DOHH2 (cell line): ENCODE data around the gene MRTFB.

Experiments
- H3F3A ChIP-seq: fragments of 200-600 bp; sonication (generic), shearing (Covaris generic); 2 replicates; pipeline ENCODE4 v1.6.0; 2016; ENCODE audit warnings: antibody characterized with exemption, mild to moderate bottlenecking; ENCODE audit not compliant: control insufficient read depth, insufficient read depth
- H3K27ac ChIP-seq: fragments of 200-600 bp; sonication (generic); 2 replicates; pipeline ENCODE4 v1.5.1; 2014; ENCODE audit warnings: low read depth, mild to moderate bottlenecking, low read length, moderate library complexity
- H3K27me3 ChIP-seq: fragments of 200-600 bp; sonication (generic); 2 replicates; pipeline ENCODE4 v1.6.1; 2014; ENCODE audit warnings: mild to moderate bottlenecking, low read length, mixed read lengths; ENCODE audit not compliant: control insufficient read depth
- H3K36me3 ChIP-seq: fragments of 200-600 bp; sonication (generic); 2 replicates; pipeline ENCODE4 v1.6.1; 2014; ENCODE audit warnings: mild to moderate bottlenecking, low read length, moderate library complexity, mixed read lengths; ENCODE audit not compliant: control insufficient read depth
- H3K4me1 ChIP-seq: fragments of 200-600 bp; sonication (generic); 2 replicates; pipeline ENCODE4 v1.6.1; 2014; ENCODE audit warnings: mild to moderate bottlenecking, low read length, mixed read lengths; ENCODE audit not compliant: control insufficient read depth
- H3K4me2 ChIP-seq: fragments of 200-600 bp; sonication (generic); 2 replicates; pipeline ENCODE4 v1.6.0; 2014; ENCODE audit warnings: mild to moderate bottlenecking, low read length, moderate library complexity
- H3K4me3 ChIP-seq: fragments of 200-600 bp; sonication (generic); 2 replicates; pipeline ENCODE4 v1.5.1; 2014; ENCODE audit warnings: mild to moderate bottlenecking, low read length, mixed read lengths
- H3K79me2 ChIP-seq: fragments of 200-600 bp; sonication (generic); 2 replicates; pipeline ENCODE4 v1.6.1; 2014; ENCODE audit warnings: mild to moderate bottlenecking, low read length, mixed read lengths; ENCODE audit not compliant: control insufficient read depth
- H3K9me2 ChIP-seq: fragments of 200-600 bp; sonication (generic); replicated peaks from 2 replicates; pipeline ENCODE4 v1.6.1; 2014; ENCODE audit warnings: mild to moderate bottlenecking, low read length, mixed read lengths; ENCODE audit not compliant: control insufficient read depth
- H3K9me3 ChIP-seq: fragments of 200-600 bp; sonication (generic); 2 replicates; pipeline ENCODE4 v1.6.1; 2014; ENCODE audit warnings: antibody characterized with exemption, low read length, mixed read lengths; ENCODE audit not compliant: control insufficient read depth, insufficient read depth
- H4K20me1 ChIP-seq: fragments of 200-600 bp; sonication (generic); 2 replicates; pipeline ENCODE4 v1.6.0; 2014; ENCODE audit warnings: low read depth, mild to moderate bottlenecking, antibody characterized with exemption, low read length, moderate library complexity; ENCODE audit not compliant: control insufficient read depth, insufficient read depth
- EZH2phosphoT487 ChIP-seq: fragments of 200-600 bp; sonication (generic); IDR thresholded peaks from 2 replicates; pipeline ENCODE4 v1.6.1; 2017; ENCODE audit warnings: borderline replicate concordance, mild to moderate bottlenecking, antibody characterized with exemption, low read length, moderate library complexity, mixed read lengths
- TF ChIP-seq, protein P1 (sequence below): fragments of 200-600 bp; sonication (generic); IDR thresholded peaks from one replicate; pipeline ENCODE4 v1.5.1; 2014; ENCODE audit warnings: antibody characterized with exemption, mild to moderate bottlenecking, low read depth, low read length; ENCODE audit not compliant: poor library complexity, severe bottlenecking

MRTFB gene

DNA sequence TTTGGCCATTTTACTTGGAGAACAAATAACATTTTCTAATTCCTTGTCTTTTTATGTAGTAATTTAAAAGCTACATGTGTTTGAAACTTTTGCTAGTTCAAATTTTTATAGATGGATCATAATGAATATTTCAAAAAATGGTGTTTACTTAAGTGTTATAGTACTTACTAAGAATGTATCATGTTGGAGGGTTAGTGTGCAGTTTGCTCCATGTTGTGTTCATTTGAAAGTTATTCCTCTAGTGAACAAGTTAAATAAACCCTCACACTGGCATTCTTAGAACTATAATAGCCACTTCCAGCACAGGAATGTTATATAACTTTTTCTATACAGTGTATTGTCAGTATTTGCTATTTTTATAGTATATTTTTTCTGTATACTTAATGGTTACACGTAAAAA lies 62.8 kb downstream of the MRTFB start:
- Histone ChIP-seq H3K27ac (no peak overlapping the region), H3K9me2 (no peaks in the 10 kb centered on the region), H3K4me1 (no peaks in the 10 kb centered on the region), H3K9me3 (no peaks in the 10 kb centered on the region), H3K4me3 (no peak overlapping the region), H3K27me3 (no peaks in the 10 kb centered on the region), H3K36me3 (no peaks in the 10 kb centered on the region), H4K20me1 (no peaks in the 10 kb centered on the region), H3K79me2 (no peaks in the 10 kb centered on the region), H3K4me2 (no peak overlapping the region), H3F3A (no peaks in the 10 kb centered on the region)
- no peak for TF ChIP-seq EZH2phosphoT487
- TF ChIP-seq, protein P1, sequence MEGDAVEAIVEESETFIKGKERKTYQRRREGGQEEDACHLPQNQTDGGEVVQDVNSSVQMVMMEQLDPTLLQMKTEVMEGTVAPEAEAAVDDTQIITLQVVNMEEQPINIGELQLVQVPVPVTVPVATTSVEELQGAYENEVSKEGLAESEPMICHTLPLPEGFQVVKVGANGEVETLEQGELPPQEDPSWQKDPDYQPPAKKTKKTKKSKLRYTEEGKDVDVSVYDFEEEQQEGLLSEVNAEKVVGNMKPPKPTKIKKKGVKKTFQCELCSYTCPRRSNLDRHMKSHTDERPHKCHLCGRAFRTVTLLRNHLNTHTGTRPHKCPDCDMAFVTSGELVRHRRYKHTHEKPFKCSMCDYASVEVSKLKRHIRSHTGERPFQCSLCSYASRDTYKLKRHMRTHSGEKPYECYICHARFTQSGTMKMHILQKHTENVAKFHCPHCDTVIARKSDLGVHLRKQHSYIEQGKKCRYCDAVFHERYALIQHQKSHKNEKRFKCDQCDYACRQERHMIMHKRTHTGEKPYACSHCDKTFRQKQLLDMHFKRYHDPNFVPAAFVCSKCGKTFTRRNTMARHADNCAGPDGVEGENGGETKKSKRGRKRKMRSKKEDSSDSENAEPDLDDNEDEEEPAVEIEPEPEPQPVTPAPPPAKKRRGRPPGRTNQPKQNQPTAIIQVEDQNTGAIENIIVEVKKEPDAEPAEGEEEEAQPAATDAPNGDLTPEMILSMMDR: no peak

DNA sequence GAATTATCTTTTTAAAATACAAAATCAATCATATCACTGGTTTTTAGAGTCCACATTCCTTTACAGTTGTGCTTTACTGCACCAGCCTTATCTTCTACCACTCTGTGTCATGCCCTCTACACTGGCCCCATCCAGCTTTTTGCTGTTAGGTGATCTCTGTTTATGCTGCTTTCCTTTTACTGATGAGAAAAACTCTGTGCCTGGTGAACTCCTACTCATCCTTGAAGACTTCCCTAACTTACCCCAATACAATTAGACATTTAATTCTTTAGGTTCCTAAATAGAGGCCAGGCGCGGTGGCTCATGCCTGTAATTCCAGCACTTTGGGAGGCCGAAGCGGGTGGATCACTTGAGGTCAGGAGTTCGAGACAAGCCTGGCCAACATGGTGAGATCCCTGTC lies 64.6 kb downstream of the MRTFB start:
- Histone ChIP-seq H3K4me1 (no peaks in the 10 kb centered on the region), H4K20me1 (no peaks in the 10 kb centered on the region), H3K9me3 (peaks cover 5% of the 10 kb centered on the region; the same call in 1 of the 2 replicates), H3K27me3 (no peaks in the 10 kb centered on the region), H3K4me2 (no peak overlapping the region), H3K27ac (no peak overlapping the region), H3K79me2 (no peaks in the 10 kb centered on the region), H3K4me3 (no peak overlapping the region), H3K9me2 (no peaks in the 10 kb centered on the region), H3K36me3 (peaks cover 9% of the 10 kb centered on the region), H3F3A (no peaks in the 10 kb centered on the region)
- TF ChIP-seq, protein P1: no peak
- no peak for TF ChIP-seq EZH2phosphoT487

DNA sequence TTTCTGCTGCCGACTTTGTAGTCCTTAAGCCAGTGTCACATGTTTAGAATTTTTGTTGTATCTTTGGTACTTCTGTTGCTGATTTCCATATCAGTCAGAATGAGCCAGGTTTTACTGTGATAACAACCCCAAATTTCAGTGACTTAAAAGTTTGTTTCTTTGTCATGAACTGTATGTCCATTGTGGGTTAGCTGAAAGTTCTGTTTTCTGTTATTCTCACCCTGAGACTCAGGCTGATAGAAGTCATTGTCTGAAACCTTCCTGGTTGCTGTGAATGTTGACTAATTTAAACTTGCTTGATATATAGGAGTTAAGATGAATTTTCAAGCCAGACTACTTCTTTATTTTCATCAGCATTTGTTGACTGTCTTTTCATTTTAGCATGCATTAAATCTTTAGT lies 68.8 kb downstream of the MRTFB start:
- peaks cover 5% of the 10 kb centered on the region; the same call in 1 of the 2 replicates for H3K9me3 ChIP-seq
- H4K20me1 ChIP-seq: no peaks in the 10 kb centered on the region
- H3K36me3 ChIP-seq: peaks cover 10% of the 10 kb centered on the region
- H3K27ac ChIP-seq: no peak overlapping the region
- no peak overlapping the region for H3K4me3 ChIP-seq
- H3K4me1 ChIP-seq: no peaks in the 10 kb centered on the region
- H3K79me2 ChIP-seq: no peaks in the 10 kb centered on the region
- no peaks in the 10 kb centered on the region for H3F3A ChIP-seq
- H3K27me3 ChIP-seq: no peaks in the 10 kb centered on the region
- H3K4me2 ChIP-seq: no peak overlapping the region
- no peak for TF ChIP-seq EZH2phosphoT487
- H3K9me2 ChIP-seq: no peaks in the 10 kb centered on the region

DNA sequence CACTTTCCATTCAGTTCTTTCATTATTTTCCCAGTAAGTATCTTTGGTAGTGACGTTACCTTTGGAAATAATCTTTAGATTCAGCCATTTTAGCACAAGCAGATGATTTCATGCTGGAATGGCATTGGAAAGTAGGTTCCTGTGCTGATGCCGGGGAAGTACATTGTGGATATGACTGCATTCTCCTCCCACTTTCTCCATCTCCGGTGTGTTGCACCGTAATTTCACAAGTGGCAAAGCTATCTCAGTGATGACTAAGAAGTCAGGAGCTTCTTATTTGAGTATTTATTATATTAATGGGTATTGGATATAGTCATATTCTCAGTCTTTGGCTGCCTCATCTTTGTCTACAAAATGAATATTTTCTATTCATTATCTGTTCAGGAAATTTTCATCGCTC lies 69.8 kb downstream of the MRTFB start:
- H3K9me2 ChIP-seq: no peaks in the 10 kb centered on the region
- no peak overlapping the region for H3K27ac ChIP-seq
- no peaks in the 10 kb centered on the region for H3K4me1 ChIP-seq
- H3K36me3 ChIP-seq: peaks cover 10% of the 10 kb centered on the region
- H3K4me3 ChIP-seq: no peak overlapping the region
- no peaks in the 10 kb centered on the region for H3K27me3 ChIP-seq
- no peak overlapping the region for H3K4me2 ChIP-seq
- TF ChIP-seq, protein P1: no peak
- TF ChIP-seq EZH2phosphoT487: no peak
- H4K20me1 ChIP-seq: no peaks in the 10 kb centered on the region
- H3K79me2 ChIP-seq: no peaks in the 10 kb centered on the region
- peaks cover 5% of the 10 kb centered on the region; the same call in 1 of the 2 replicates for H3K9me3 ChIP-seq
- H3F3A ChIP-seq: no peaks in the 10 kb centered on the region
